Adipocyte (in vitro differentiated cells): Measurements from ENCODE around the gene GSK3A.
A peak's percentile ranks its signal among the peaks of the same experiment; 100 is the strongest.

Experiments used
- DNase-seq: peaks from one replicate; pipeline ENCODE4 v3.0.0-alpha.2; 2015; ENCODE audit warnings: low read depth
- H3K27me3 ChIP-seq: replicated peaks from 2 replicates; pipeline ENCODE4 v1.7.0; 2013; ENCODE audit warnings: mild to moderate bottlenecking, low read length, moderate library complexity; ENCODE audit not compliant: control insufficient read depth, insufficient read depth
- H3K36me3 ChIP-seq: 2 replicates; pipeline ENCODE4 v1.7.0; 2013; ENCODE audit warnings: low read length, mild to moderate bottlenecking, moderate library complexity; ENCODE audit not compliant: control insufficient read depth, insufficient read depth, severe bottlenecking
- H3K4me1 ChIP-seq: 2 replicates; pipeline ENCODE4 v1.7.0; 2013; ENCODE audit warnings: mild to moderate bottlenecking, low read length, moderate library complexity; ENCODE audit not compliant: control insufficient read depth, insufficient read depth
- H3K4me3 ChIP-seq: 2 replicates; pipeline ENCODE4 v1.7.0; 2013; ENCODE audit warnings: mild to moderate bottlenecking, low read length, moderate library complexity
- H3K9ac ChIP-seq: 2 replicates; pipeline ENCODE4 v1.7.0; 2013; ENCODE audit warnings: mild to moderate bottlenecking, low read length, moderate library complexity
- H3K9me3 ChIP-seq: 2 replicates; pipeline ENCODE4 v1.7.0; 2013; ENCODE audit warnings: mild to moderate bottlenecking, low read length, moderate library complexity; ENCODE audit not compliant: control insufficient read depth

The GSK3A gene

DNA sequence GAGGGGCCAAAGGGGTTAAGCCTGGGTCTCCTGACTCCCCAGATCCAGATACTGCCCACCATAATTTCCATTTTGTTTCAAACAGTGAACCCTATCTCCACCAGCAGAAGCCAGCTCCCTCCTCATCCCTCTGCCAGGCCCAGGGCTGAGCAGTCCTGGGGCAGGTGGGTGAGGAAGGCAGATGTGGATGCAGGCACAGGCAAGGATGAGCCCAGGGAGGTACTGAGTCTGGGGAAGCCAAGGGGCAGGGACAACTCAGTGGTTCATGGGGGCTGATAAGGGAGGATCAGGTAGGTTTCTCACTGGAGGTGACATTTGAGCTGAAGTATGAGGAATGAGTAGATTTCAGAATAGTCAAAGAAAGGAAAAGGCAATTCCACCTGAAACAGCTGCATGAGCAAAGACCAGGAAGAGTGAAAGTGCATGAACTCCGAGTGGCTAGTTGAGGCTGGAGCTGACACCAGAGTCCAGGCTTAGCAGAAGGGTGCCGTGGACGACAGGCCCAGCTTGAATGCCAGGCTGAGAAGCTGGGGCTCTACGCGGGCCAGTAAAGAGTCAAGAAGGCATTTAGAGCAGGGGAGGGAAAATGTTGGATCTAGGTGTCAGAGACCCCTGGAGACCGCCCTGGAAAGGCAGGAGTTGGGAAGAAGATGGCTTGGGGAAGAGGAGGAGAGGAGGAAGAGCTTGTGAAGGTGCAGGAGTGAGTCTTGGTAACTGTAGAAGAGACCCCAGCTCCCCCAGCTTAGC lies 36.9 kb upstream of the GSK3A start:
- no peak for DNase-seq
- H3K4me1 ChIP-seq, result peaks cover 53% of the 10 kb centered on the region
- no peaks in the 10 kb centered on the region for H3K9me3 ChIP-seq
- H3K27me3 ChIP-seq, result no peaks in the 10 kb centered on the region
- peak overlapping the region; percentile 88 for H3K9ac ChIP-seq
- peaks cover 7% of the 10 kb centered on the region for H3K36me3 ChIP-seq
- H3K4me3 ChIP-seq, result peak overlapping the region; percentile 88

DNA sequence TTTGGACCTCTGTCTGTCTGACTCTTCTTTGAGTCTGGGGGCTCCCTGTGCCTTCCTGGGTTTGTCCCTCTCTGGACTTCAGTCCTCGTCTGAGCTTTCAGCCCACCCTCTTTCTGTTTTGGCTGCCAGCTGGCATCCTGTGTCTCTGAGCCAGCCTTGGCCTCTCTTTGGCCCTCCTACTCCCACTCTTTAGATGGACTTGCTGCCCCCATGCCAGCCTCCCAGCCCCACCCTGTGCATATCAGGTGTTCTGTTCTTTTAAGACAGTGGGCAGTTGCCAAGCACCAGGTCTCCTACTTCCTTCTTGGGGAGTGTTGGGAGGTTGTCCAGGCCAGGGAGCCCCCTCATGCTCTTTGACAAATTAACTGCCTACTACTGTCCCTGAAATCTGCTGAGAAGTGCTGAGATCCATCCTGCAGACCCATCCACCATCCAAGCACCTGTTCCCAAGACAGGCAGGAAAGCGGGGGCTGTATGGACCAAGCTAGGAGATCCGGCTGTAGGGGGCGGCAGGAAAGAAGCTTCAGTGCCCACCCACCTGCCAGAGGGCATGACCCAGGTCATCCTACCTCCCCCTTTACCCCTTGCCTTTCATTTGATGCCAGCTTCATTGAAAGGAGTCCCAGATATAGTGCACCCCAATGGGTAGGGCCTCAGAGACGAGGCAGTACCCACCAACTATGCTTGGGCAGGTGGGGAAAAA lies 36.2 kb upstream of the GSK3A start:
- H3K27me3 ChIP-seq, result no peaks in the 10 kb centered on the region
- H3K9ac ChIP-seq, result peak overlapping the region; percentile 88
- H3K4me3 ChIP-seq, result no peak overlapping the region
- DNase-seq, result no peak
- no peaks in the 10 kb centered on the region for H3K9me3 ChIP-seq
- peaks cover 53% of the 10 kb centered on the region for H3K4me1 ChIP-seq
- peaks cover 14% of the 10 kb centered on the region for H3K36me3 ChIP-seq

DNA sequence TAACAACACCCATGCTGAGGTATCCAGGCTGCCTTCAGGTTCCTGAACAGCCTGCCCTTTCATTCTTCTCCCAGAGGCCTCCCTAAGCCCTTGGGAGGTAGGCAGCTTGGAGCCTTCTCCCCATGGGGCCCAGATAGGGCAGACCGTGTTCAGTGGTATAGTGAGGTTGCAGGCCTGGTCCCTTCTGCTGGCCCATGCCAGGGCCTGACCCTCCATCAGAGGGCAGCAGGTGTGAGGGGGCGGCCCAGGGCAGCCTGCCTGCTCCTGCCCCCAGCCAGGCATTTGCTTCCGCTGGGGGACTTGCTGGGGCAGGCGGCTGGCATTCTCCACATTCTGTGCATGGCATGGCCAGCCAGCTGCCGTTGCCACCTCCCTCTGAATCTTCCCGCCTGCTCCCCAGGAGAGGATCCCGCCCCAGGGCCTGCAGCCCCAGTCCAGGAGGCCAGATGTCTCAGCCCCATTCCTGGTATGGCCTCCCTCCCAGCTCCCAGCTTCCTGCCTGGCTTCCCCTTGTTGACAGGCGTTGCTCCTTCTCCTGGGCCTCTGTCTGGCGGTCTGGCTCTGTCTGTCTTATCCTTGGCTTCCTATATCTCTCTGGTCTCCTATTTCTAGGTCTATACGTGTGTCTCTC lies 35.5 kb upstream of the GSK3A start:
- peaks cover 21% of the 10 kb centered on the region for H3K36me3 ChIP-seq
- peak overlapping the region; percentile 88 for H3K9ac ChIP-seq
- peak; percentile 67 for DNase-seq
- no peak overlapping the region for H3K4me3 ChIP-seq
- H3K4me1 ChIP-seq, result peaks cover 47% of the 10 kb centered on the region
- H3K27me3 ChIP-seq, result no peaks in the 10 kb centered on the region
- no peaks in the 10 kb centered on the region for H3K9me3 ChIP-seq

DNA sequence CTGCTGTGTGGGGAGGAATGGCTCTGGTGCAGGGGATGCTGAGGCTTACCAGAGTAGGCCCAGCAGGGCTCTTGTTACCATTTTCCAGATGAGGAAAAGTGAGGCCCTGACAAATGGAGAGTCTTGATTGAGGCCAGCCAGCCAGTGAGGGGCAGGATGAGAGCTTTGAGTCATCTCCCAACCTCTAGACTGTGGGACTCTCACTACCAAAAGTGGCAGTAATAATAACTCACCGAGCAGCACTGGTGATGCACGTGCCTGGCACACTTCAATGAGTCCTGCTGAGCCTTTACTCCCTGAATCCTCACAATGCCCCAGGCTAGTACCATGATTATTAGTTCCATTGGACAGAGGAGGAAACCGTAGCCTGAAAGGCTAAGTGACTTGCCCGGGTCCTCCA lies 34.4 kb upstream of the GSK3A start:
- H3K4me3 ChIP-seq, result no peak overlapping the region
- peaks cover 38% of the 10 kb centered on the region for H3K4me1 ChIP-seq
- H3K27me3 ChIP-seq, result no peaks in the 10 kb centered on the region
- DNase-seq, result no peak
- H3K9me3 ChIP-seq, result no peaks in the 10 kb centered on the region
- H3K9ac ChIP-seq, result peak overlapping the region; percentile 32
- H3K36me3 ChIP-seq, result peaks cover 27% of the 10 kb centered on the region

DNA sequence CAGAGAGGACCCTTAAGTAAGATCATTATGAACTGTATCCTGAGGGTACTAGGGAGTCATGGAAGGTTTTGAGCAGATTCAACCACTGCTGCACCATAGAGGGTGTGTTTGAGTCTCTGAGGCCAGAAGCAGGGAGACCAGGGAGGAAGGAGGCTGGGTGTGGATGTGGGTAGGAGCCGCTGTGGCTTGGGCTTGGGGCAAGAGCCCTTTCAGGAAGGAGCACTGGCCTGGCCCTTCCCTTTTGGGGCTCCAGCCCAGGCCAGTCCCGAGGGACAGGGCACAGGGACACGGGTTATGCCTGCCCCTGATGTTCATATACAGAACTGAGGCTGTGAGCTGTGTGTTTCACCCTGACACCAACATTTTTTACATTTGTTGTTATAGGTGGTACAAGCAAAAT lies 33.9 kb upstream of the GSK3A start:
- peak overlapping the region; percentile 43 for H3K9ac ChIP-seq
- no peaks in the 10 kb centered on the region for H3K9me3 ChIP-seq
- H3K4me3 ChIP-seq, result no peak overlapping the region
- no peak for DNase-seq
- H3K36me3 ChIP-seq, result peaks cover 27% of the 10 kb centered on the region
- H3K4me1 ChIP-seq, result peaks cover 35% of the 10 kb centered on the region
- no peaks in the 10 kb centered on the region for H3K27me3 ChIP-seq

DNA sequence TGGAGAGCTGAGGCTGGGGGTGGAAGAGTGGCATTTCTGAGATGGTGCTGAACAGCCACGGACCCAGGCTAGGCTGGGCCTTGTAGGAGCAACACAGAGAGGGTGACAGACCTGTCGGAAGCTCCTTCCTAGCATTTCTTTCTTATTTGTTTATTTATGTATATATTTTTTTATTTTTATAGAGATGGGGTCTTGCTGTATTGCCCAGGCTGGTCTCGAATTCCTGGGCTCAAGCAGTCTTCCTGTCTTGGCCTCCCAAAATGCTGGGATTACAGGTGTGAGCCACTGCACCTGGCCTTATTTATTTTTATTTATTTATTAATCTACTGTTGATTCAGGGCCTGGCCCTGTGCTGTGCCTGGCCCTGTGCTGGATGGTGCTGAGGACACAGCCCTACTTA lies 33.1 kb upstream of the GSK3A start:
- DNase-seq, result no peak
- Histone ChIP-seq H3K4me1 (peaks cover 41% of the 10 kb centered on the region), H3K4me3 (no peak overlapping the region), H3K9me3 (no peaks in the 10 kb centered on the region), H3K27me3 (no peaks in the 10 kb centered on the region), H3K9ac (peak overlapping the region; percentile 43), H3K36me3 (peaks cover 27% of the 10 kb centered on the region)

DNA sequence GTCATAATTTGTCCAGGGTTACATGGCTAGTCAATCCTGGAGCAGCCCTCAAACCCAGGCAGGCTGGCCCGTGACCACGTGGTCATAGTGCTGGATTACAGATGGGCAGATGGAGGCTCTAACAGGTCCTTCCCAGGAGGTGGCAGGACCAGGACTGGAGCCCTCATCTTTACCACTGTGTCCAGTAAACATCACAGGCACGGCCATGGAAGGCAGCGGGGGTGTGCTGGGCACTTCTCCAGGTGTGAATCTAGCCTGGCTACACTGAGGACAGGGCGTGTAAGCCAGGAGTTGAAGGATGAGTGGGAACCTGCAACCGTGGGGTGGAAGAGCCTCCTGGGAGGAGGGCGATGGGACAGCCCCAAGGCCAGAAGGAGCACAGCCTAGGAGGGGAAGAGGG lies 32.7 kb upstream of the GSK3A start:
- H3K4me1 ChIP-seq, result peaks cover 44% of the 10 kb centered on the region
- peaks cover 27% of the 10 kb centered on the region for H3K36me3 ChIP-seq
- H3K9me3 ChIP-seq, result no peaks in the 10 kb centered on the region
- H3K9ac ChIP-seq, result peak overlapping the region; percentile 34
- H3K4me3 ChIP-seq, result no peak overlapping the region
- no peak for DNase-seq
- no peaks in the 10 kb centered on the region for H3K27me3 ChIP-seq

DNA sequence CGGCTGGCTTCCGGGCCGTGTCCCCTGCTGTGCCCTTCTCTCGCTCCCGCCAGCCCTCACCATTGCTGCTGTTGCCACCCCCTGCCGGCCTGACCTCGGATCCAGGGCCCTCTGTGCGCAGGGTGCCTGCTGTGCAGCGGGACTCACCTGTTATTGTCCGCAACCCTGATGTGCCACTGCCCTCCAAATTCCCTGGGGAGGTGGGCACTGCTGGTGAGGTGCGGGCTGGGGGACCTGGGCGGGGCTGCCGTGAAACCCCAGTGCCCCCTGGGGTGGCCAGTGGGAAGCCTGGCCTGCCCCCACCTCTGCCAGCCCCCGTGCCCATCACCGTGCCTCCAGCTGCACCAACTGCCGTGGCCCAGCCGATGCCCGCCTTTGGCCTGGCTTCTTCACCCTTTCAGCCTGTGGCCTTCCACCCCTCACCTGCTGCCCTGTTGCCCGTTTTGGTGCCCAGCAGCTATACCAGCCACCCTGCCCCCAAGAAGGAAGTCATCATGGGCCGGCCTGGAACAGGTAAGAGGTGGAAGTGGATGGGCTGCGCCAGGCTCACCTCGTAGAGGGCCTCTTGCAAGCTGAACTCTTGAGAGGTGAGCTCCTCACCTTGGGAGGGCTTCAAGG lies 31.8 kb upstream of the GSK3A start:
- Histone ChIP-seq H3K36me3 (peaks cover 27% of the 10 kb centered on the region), H3K9ac (no peak overlapping the region), H3K4me1 (peaks cover 44% of the 10 kb centered on the region), H3K9me3 (no peaks in the 10 kb centered on the region), H3K4me3 (no peak overlapping the region), H3K27me3 (no peaks in the 10 kb centered on the region)
- DNase-seq, result no peak

DNA sequence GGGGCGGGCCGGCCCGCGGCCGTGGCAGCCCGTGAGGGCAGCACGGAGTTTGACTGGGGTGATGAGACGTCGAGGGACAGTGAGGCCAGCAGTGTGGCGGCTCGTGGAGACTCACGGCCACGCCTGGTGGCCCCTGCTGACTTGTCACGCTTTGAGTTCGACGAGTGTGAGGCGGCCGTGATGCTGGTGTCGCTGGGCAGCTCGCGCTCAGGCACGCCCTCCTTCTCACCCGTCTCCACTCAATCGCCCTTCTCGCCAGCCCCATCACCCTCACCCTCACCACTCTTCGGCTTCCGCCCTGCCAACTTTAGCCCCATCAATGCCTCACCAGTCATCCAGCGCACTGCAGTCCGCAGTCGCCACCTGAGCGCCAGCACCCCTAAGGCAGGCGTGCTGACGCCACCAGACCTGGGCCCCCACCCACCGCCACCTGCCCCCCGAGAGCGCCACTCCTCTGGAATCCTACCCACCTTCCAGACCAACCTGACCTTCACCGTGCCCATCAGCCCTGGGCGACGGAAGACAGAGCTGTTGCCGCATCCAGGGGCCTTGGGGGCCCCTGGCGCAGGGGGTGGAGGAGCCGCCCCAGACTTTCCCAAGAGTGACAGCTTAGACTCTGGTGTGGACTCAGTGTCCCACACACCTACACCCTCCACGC lies 31.1 kb upstream of the GSK3A start:
- no peak for DNase-seq
- peaks cover 38% of the 10 kb centered on the region for H3K4me1 ChIP-seq
- peaks cover 27% of the 10 kb centered on the region for H3K36me3 ChIP-seq
- H3K9me3 ChIP-seq, result no peaks in the 10 kb centered on the region
- no peak overlapping the region for H3K4me3 ChIP-seq
- no peak overlapping the region for H3K9ac ChIP-seq
- H3K27me3 ChIP-seq, result no peaks in the 10 kb centered on the region

DNA sequence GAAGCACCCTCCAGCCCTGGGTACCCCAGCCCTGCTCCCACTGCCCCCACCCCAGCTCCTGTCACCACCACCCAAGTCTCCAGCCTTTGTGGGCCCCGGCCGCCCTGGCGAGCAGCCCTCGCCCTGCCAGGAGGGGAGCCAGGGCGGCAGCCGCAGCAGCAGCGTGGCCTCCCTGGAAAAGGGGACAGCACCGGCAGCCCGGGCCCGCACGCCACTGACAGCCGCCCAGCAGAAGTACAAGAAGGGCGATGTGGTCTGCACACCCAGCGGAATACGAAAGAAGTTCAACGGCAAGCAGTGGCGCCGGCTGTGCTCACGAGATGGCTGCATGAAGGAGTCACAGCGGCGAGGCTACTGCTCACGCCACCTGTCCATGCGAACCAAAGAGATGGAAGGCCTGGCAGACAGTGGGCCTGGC lies 30.6 kb upstream of the GSK3A start:
- H3K36me3 ChIP-seq, result peaks cover 27% of the 10 kb centered on the region

DNA sequence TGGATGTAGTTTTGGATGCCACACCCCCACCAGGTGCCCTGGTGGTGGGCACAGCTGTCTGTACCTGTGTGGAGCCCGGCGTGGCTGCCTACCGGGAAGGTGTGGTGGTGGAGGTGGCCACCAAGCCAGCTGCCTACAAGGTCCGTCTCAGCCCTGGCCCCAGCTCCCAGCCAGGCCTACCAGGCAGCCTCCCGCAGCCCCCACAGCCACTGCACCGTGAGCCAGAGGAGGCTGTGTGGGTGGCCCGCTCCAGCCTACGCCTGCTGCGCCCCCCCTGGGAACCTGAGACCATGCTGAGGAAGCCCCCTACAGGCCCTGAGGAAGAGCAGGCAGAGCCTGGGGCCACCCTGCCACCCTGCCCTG lies 30.1 kb upstream of the GSK3A start:
- no peak overlapping the region for H3K9ac ChIP-seq
- H3K9me3 ChIP-seq, result no peaks in the 10 kb centered on the region
- H3K4me3 ChIP-seq, result no peak overlapping the region
- no peaks in the 10 kb centered on the region for H3K27me3 ChIP-seq
- peaks cover 32% of the 10 kb centered on the region for H3K4me1 ChIP-seq
- peaks cover 27% of the 10 kb centered on the region for H3K36me3 ChIP-seq
- no peak for DNase-seq

More for the DNA sequence above, 30.6 kb upstream of the GSK3A start:
- H3K4me1 ChIP-seq, result peaks cover 32% of the 10 kb centered on the region
- H3K9me3 ChIP-seq, result no peaks in the 10 kb centered on the region
- no peak for DNase-seq
- H3K27me3 ChIP-seq, result no peaks in the 10 kb centered on the region
- no peak overlapping the region for H3K4me3 ChIP-seq
- H3K9ac ChIP-seq, result no peak overlapping the region
